ENCODE results near the gene COPE.

DNA sequence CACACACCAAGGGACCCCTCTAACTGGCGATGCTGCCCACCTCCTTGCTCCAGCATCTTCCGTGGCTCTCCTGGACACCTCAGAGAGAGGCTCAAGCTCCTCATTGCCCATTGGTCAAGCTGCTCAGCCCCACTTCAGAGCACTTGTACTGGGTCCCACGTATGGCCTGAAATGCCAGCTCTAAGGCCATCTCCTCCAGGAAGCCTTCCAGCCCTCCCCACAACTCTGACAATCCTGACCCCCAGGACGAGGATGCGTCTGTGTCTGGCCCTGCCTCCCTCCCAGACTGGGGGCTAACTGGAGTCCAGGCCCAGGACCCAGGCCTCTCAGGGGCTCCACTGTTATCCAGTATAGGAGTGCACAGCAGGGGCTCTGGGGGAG is 29.8 kb upstream of the COPE start:
- TF ChIP-seq, protein P1, sequence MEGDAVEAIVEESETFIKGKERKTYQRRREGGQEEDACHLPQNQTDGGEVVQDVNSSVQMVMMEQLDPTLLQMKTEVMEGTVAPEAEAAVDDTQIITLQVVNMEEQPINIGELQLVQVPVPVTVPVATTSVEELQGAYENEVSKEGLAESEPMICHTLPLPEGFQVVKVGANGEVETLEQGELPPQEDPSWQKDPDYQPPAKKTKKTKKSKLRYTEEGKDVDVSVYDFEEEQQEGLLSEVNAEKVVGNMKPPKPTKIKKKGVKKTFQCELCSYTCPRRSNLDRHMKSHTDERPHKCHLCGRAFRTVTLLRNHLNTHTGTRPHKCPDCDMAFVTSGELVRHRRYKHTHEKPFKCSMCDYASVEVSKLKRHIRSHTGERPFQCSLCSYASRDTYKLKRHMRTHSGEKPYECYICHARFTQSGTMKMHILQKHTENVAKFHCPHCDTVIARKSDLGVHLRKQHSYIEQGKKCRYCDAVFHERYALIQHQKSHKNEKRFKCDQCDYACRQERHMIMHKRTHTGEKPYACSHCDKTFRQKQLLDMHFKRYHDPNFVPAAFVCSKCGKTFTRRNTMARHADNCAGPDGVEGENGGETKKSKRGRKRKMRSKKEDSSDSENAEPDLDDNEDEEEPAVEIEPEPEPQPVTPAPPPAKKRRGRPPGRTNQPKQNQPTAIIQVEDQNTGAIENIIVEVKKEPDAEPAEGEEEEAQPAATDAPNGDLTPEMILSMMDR (IDR thresholded peaks at IDR 0.05; ENCODE audit: low read depth, low read length) = no peak
- no peak for TF ChIP-seq EZH2phosphoT487 (IDR thresholded peaks at IDR 0.05; ENCODE audit: low read depth)

All from OCI-LY3 (cell line).